Activated CD4-positive, alpha-beta T cell treated with anti-CD3 and anti-CD28 coated beads, Interleukin-10, Interleukin-2, amounts not matched to agents 100 ng/mL and 50 ng/mL, durations not matched to agents 16 hours and 8 hours (primary cell): ENCODE measurements around the gene CEP68.

Source experiments
- DNase-seq: peaks from one replicate; pipeline ENCODE4 v3.0.0-alpha.2; 2020

CEP68 gene

GRCh38 chr2:65061146-65061909 lies 5.1 kb downstream of the CEP68 start:
- no peak for DNase-seq

- DNase-seq = no peak
Observed at GRCh38 chr2:65061910-65062339, 5.7 kb downstream of the CEP68 start.

- DNase-seq = no peak
Observed at GRCh38 chr2:65062843-65063825, 6.9 kb downstream of the CEP68 start.

GRCh38 chr2:65064728-65065552 lies 8.7 kb downstream of the CEP68 start:
- DNase-seq = peak; percentile 73

DNA sequence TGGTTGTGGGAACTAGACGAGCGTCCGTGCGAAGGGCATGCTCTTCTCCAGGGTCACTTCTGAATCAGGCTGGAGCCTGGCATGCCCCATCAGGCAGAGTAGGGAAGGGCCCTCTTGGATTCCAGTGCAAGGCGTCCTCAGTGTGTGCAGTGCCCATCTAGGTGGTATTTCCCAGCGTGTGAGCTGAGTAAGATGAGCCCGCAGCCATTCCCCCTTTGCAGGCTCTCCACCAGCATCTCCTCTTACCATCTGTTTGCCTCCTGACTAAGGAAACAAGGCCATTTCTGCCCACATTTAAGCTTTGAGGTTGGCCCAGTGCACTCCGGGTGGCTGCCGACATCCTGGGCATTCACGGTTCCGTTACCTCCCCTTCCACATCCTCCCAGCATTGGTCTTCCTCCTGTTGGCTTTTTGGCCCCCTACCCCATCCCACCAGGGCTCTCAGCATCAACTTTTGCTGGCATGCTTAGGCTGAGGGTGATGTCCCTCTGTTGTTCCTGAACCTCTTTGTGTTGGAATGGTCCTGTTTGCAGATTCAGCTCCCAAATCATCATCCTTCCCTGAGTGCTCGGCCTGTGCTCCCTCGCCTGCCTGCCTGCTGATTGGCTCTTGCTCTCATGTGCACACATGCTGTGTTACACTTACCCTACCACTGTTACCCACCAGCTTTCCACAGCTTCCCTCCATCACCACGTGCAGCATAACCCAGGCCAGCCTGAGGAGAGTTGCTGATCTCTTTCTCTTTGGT lies 11.8 kb downstream of the CEP68 start:
- DNase-seq = no peak

DNA sequence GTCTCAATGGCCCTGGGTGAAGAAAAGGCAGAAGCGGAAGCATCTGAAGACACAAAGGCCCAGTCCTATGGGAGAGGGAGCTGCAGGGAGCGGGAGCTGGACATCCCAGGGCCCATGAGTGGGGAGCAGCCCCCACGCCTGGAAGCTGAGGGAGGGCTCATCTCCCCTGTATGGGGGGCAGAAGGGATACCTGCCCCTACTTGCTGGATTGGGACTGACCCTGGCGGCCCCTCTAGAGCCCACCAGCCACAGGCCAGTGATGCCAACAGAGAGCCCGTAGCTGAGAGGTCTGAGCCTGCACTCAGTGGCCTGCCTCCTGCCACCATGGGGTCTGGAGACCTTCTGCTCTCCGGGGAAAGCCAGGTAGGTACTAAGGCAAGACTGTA lies 13.2 kb downstream of the CEP68 start:
- DNase-seq = no peak

DNA sequence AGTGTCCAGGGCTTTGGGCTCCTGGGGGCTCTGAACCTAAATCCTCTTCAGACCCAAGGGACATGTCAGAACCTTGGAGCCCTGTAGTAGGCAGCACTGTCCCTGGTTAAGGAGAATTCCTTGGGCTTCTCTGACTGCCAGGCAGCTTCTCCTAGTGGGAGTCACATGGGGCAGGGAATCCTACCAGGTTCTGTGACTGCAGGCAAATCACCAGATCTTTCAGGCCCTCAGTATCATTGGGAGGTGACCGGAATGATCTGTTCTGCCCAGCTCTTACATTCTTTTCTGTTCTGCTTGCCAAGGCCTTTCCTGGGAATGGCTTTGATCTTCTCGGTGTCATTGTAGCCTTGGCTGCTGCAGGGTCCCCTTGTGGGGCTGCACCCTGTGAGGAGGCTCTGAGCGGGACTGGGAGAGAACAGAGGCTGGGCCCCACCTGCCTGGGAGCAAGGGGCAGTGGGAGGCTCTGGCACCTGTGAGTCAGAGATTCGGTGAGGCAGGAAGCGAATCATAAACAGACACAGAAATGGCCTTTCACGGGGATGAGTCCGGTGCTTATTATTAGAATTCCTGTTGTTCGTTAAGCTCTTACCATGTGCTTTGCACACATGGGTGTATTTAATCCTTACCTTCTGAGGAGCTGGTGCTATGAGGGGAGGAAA lies 14.1 kb downstream of the CEP68 start:
- DNase-seq = no peak

GRCh38 chr2:65070856-65071255 lies 14.6 kb downstream of the CEP68 start:
- no peak for DNase-seq

DNA sequence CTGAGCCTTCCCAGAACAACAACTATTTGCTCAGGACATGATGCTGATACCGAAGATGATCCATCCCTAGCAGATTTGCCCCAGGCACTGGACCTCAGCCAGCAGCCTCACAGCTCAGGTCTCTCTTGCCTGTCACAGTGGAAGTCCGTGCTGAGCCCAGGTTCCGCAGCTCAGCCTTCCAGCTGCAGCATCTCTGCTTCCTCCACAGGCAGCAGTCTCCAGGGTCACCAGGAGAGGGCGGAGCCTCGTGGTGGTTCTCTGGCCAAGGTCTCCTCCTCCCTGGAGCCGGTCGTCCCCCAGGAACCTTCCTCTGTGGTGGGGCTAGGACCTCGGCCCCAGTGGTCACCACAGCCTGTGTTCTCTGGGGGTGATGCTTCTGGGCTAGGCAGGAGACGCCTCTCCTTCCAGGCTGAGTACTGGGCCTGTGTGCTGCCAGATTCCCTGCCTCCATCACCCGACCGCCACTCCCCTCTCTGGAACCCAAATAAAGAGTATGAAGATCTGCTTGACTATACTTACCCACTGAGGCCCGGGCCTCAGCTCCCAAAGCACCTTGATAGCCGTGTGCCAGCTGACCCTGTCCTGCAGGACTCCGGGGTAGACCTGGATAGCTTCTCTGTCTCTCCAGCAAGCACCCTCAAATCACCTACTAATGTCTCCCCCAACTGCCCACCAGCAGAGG lies 15.4 kb downstream of the CEP68 start:
- no peak for DNase-seq

- no peak for DNase-seq
Observed at GRCh38 chr2:65072181-65072970, 16.2 kb downstream of the CEP68 start.

GRCh38 chr2:65073879-65074565 lies 17.8 kb downstream of the CEP68 start:
- DNase-seq = no peak

GRCh38 chr2:65075176-65075575 lies 19.0 kb downstream of the CEP68 start:
- no peak for DNase-seq

DNA sequence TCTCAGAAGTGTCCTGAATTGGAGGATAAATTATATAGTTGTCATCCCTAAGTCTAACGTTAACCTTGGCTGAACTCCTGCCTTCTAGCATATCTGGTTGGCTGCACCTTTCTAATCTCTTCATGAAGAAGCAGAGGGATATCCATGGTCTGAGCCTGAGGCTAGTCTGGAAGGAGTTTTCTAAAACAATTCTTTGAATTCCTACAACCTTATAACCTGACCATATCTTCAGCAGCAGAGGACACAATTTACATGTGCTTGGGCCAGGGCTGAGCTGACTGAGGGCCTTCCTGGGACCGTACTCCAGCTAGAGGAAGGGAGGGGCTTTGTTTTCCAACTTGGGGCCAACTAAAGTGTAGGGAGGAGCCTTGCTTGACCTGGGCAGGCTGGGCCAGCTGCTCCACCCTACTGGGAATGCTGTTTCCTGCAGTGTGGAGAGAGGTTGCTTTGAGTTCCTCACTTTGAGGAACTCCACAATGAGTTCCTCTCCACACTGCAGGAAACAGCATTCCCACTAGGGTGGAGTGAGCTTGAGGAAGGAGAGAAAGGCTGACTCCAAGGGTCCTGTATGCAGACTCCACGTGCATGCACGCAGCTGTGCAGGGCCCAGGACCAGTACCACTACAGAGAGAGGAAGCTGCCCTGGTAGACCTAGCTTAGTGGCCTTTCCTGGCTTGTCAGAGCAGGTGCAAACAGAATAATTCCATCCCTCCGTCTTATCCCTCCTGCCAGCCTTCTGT lies 19.6 kb downstream of the CEP68 start:
- no peak for DNase-seq

- no peak for DNase-seq
Observed at GRCh38 chr2:65076345-65076710, 20.1 kb downstream of the CEP68 start.

- no peak for DNase-seq
Observed at GRCh38 chr2:65077898-65078297, 21.7 kb downstream of the CEP68 start.

- DNase-seq = no peak
Observed at GRCh38 chr2:65079017-65079416, 22.8 kb downstream of the CEP68 start.

DNA sequence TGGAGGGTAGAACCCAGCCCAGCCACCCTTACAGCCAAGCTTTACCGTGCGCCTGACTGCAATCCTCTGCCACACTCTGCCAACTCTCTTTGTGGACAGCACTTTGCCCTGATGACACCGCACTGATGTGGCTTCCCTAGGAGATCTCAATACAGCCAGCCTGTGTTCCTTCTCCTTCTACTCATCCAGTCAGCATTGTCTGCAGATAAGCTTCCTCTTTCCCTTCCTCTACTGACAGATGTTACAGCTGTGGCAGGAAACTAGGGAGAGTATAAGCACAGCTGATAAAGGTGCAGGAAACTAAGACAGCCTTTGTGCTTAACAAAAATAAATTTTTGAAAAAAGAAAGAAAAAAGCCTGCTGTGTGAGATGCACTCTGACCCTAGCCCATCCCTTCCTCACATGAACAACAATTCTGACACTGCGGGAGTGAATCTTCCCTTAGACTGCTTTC lies 25.0 kb downstream of the CEP68 start:
- no peak for DNase-seq

DNA sequence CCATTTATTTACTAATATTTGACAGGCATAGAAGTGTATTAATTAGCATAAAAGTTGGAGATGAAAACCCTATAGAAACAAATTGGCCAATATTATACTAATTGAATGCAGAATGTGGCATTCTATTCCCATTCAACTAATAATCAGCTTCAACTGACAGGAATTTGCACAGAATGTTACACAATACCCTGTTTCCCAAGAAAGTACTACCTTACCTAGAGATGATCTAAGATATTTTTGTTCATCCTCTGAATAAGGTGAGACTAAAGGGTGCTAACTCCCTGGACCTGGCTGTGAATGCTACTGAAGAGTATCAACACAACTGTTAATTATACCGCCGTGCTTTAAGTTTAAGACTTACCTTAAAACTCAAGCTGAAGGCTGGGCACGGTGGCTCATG lies 28.9 kb downstream of the CEP68 start:
- no peak for DNase-seq

DNA sequence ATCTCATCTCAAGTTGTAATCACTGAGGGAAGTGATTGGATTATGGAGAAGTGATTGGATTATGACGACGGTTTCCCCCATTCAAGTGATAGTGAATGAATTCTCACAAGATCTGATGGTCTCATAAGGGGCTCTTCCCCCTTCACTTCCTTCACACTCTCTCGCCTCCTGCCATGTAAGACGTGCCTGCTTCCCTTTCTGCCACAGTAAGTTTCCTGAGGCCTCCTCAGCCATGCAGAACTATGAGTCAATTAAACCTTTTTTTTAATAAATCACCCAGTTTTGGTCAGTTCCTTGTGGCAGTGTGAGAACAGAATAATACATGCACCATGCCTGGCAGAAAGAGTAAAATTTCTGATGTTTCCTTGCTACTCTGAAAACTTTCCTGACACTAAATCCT lies 36.6 kb downstream of the CEP68 start:
- DNase-seq = no peak
